Measurements from ENCODE around the gene ATRN.

ATRN gene

GRCh38 chr20:3673221-3674070 lies 202.6 kb downstream of the ATRN start:
- H3K4me3 ChIP-seq (replicated peaks; ENCODE audit: low read depth, low read length), result no peak overlapping the region
- TF ChIP-seq CTCF (IDR thresholded peaks at IDR 0.05; ENCODE audit: low read depth, low read length, missing control alignments), result no peak
- DNase-seq (ENCODE audit: extremely low read depth, low read depth), result no peak

- no peak for DNase-seq (ENCODE audit: extremely low read depth, low read depth)
- no peak for TF ChIP-seq CTCF (IDR thresholded peaks at IDR 0.05; ENCODE audit: low read depth, low read length, missing control alignments)
- H3K4me3 ChIP-seq (replicated peaks; ENCODE audit: low read depth, low read length), result no peak overlapping the region
These were observed 203.6 kb downstream of the ATRN start for GRCh38 chr20:3674447-3674846.

- H3K4me3 ChIP-seq (replicated peaks; ENCODE audit: low read depth, low read length), result no peak overlapping the region
- no peak for DNase-seq (ENCODE audit: extremely low read depth, low read depth)
- no peak for TF ChIP-seq CTCF (IDR thresholded peaks at IDR 0.05; ENCODE audit: low read depth, low read length, missing control alignments)
These were observed 204.4 kb downstream of the ATRN start for GRCh38 chr20:3674995-3675900.

GRCh38 chr20:3677733-3678132 lies 206.9 kb downstream of the ATRN start:
- DNase-seq (ENCODE audit: extremely low read depth, low read depth), result no peak
- peak overlapping the region; percentile 94 for H3K4me3 ChIP-seq (replicated peaks; ENCODE audit: low read depth, low read length)
- TF ChIP-seq CTCF (IDR thresholded peaks at IDR 0.05; ENCODE audit: low read depth, low read length, missing control alignments), result no peak

- peak overlapping the region; percentile 94 for H3K4me3 ChIP-seq (replicated peaks; ENCODE audit: low read depth, low read length)
- DNase-seq (ENCODE audit: extremely low read depth, low read depth), result no peak
- TF ChIP-seq CTCF (IDR thresholded peaks at IDR 0.05; ENCODE audit: low read depth, low read length, missing control alignments), result no peak
These were observed 207.4 kb downstream of the ATRN start for GRCh38 chr20:3678198-3678597.

- peak; percentile 55 for DNase-seq (ENCODE audit: extremely low read depth, low read depth)
- peak overlapping the region; percentile 94 for H3K4me3 ChIP-seq (replicated peaks; ENCODE audit: low read depth, low read length)
- TF ChIP-seq CTCF (IDR thresholded peaks at IDR 0.05; ENCODE audit: low read depth, low read length, missing control alignments), result no peak
These were observed 208.3 kb downstream of the ATRN start for GRCh38 chr20:3678856-3679720.

Measured in HFF-Myc (cell line).